Raji (cell line): ENCODE measurements around the gene LCN15.

ENCODE experiments used
- POLR2A ChIP-seq: IDR thresholded peaks from 2 replicates; pipeline ENCODE4 v1.6.1; 2011; ENCODE audit warnings: low read depth, low read length, control low read depth; ENCODE audit not compliant: insufficient read depth

Gene LCN15

GRCh38 chr9:136711751-136712689, 52.3 kb downstream of the LCN15 start, which contains the start of gene DIPK1B:
Gene DIPK1B, plus strand, starts transcription at chr9:136712572. Its CDS starts 94 bp downstream, at chr9:136712666.
- TF ChIP-seq POLR2A, result no peak

- no peak for TF ChIP-seq POLR2A
Observed at GRCh38 chr9:136710543-136710942, 53.8 kb downstream of the LCN15 start.
